Measurements from ENCODE around the gene MGP. TPM values are rescaled to one million over a fixed set of nuclear protein-coding genes. Genes with fewer than 3 reads are reported as not detected.

MGP gene
- total and polyA plus RNA-seq, 2 of the 13 experiments (the other 11 are each of a cell fraction or from before 2014, with no cell fraction given): not detected

- TF ChIP-seq PAXIP1 (CRISPR knock-in tag; conservative IDR thresholded peaks at IDR 0.05) (peak; percentile 27), PRDM10 (CRISPR knock-in tag; IDR thresholded peaks at IDR 0.05; ENCODE audit: low read depth) (no peak), KDM4B (CRISPR knock-in tag; IDR thresholded peaks at IDR 0.05) (no peak), HNRNPH1 (optimal IDR thresholded peaks at IDR 0.05; ENCODE audit: low read depth, low read length) (no peak), XRCC5 (optimal IDR thresholded peaks at IDR 0.05; ENCODE audit: low read length) (no peak), ELF3 (CRISPR knock-in tag; IDR thresholded peaks at IDR 0.05) (no peak), ZNF431 (CRISPR knock-in tag; IDR thresholded peaks at IDR 0.05; ENCODE audit: borderline replicate concordance, low read depth) (no peak), NFIC (IDR thresholded peaks at IDR 0.05; ENCODE audit: low read length) (no peak), POLR2G (IDR thresholded peaks at IDR 0.05; ENCODE audit: low read depth, low read length) (no peak), SMARCC2 (IDR thresholded peaks at IDR 0.05) (no peak), ZBED4 (CRISPR knock-in tag; IDR thresholded peaks at IDR 0.05; ENCODE audit: borderline replicate concordance) (no peak), MLXIP (CRISPR knock-in tag; IDR thresholded peaks at IDR 0.05; ENCODE audit: borderline replicate concordance) (no peak)
- TF ChIP-seq, protein P1, sequence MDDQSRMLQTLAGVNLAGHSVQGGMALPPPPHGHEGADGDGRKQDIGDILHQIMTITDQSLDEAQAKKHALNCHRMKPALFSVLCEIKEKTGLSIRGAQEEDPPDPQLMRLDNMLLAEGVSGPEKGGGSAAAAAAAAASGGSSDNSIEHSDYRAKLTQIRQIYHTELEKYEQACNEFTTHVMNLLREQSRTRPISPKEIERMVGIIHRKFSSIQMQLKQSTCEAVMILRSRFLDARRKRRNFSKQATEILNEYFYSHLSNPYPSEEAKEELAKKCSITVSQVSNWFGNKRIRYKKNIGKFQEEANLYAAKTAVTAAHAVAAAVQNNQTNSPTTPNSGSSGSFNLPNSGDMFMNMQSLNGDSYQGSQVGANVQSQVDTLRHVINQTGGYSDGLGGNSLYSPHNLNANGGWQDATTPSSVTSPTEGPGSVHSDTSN (CRISPR knock-in tag; IDR thresholded peaks at IDR 0.05; ENCODE audit: borderline replicate concordance): no peak
Measured at GRCh38 chr12:14840616-14841015, 45.0 kb downstream of the MGP start (continued).
